ENCODE measurements around the gene PCBP3.

PCBP3 gene

GRCh38 chr21:45979141-45979631 is 335.7 kb downstream of the PCBP3 start:
- peak; percentile 36 for DNase-seq (ENCODE audit: low read depth, low spot score)

- no peak for DNase-seq (ENCODE audit: low read depth, low spot score)
Measured at GRCh38 chr21:45979651-45980050, 336.1 kb downstream of the PCBP3 start.

DNA sequence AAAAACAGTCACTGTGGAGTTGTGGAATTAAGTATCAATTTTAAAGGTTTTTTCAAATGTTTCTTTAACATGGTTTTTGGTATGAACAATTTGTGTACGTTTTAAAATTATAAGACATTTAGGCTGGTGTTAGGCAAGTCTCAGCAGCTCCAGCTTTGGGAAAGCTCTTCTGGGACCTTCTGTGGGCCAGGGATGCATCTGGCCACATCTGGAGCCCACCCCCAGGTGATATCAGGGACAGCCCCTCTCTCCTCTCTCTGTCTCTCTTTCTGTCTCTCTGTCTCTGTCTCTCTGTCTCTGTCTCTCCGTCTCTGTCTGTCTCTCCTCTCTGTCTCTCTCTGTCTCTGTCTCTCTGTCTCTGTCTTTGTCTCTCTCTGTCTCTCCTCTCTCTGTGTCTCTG is 336.7 kb downstream of the PCBP3 start:
- DNase-seq (ENCODE audit: low read depth, low spot score), result no peak

- DNase-seq (ENCODE audit: low read depth, low spot score), result no peak
Measured at GRCh38 chr21:45980697-45981096, 337.2 kb downstream of the PCBP3 start.

GRCh38 chr21:45981151-45982091 is 337.9 kb downstream of the PCBP3 start, which contains the start of gene COL6A1:
Gene COL6A1, plus strand, starts transcription at chr21:45981770. Its CDS starts 81 bp downstream, at chr21:45981851.
- DNase-seq (ENCODE audit: low read depth, low spot score), result peak; percentile 93

DNA sequence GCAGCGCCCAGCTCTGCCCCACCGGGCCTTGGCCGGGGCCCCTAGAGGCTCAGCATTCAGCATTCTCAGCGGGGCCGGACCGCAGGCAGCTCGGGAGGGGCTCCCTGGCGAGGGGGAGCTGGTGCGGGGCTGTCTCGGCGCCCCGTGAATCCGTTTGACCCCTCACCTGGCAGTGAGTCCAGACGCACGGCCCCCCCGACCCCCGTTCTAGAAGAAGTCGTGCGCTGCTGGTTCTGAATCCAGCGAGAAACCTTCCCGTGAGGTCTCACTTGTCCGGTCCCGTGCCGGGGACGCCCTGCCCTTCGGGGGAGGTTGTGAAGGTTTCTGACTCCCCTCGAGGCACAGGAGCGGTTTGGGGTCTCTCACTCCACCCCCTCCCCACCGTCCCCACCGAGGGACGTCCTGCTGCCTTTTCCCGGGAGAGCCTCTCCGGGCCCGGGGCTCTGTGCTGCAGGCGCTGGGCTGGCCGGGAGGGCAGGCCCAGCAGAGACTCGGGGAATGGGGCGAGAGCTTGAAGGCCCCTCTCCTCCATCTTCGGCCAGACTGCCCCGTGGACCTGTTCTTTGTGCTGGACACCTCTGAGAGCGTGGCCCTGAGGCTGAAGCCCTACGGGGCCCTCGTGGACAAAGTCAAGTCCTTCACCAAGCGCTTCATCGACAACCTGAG is 338.7 kb downstream of the PCBP3 start:
- peak; percentile 37 for DNase-seq (ENCODE audit: low read depth, low spot score)

GRCh38 chr21:45982758-45983648 is 339.5 kb downstream of the PCBP3 start:
- DNase-seq (ENCODE audit: low read depth, low spot score), result peak; percentile 51

GRCh38 chr21:45983649-45983965 is 340.1 kb downstream of the PCBP3 start:
- DNase-seq (ENCODE audit: low read depth, low spot score), result no peak

- peak; percentile 30 for DNase-seq (ENCODE audit: low read depth, low spot score)
Measured at GRCh38 chr21:45983981-45984551, 340.5 kb downstream of the PCBP3 start.

GRCh38 chr21:45984584-45985095 is 341.1 kb downstream of the PCBP3 start:
- DNase-seq (ENCODE audit: low read depth, low spot score), result no peak

GRCh38 chr21:45985471-45986315 is 342.2 kb downstream of the PCBP3 start:
- DNase-seq (ENCODE audit: low read depth, low spot score), result no peak

GRCh38 chr21:45986316-45987051 is 343.0 kb downstream of the PCBP3 start:
- no peak for DNase-seq (ENCODE audit: low read depth, low spot score)

- no peak for DNase-seq (ENCODE audit: low read depth, low spot score)
Measured at GRCh38 chr21:45987121-45987711, 343.7 kb downstream of the PCBP3 start.

- no peak for DNase-seq (ENCODE audit: low read depth, low spot score)
Measured at GRCh38 chr21:45988366-45989347, 345.1 kb downstream of the PCBP3 start.

GRCh38 chr21:45989355-45990048 is 346.0 kb downstream of the PCBP3 start:
- no peak for DNase-seq (ENCODE audit: low read depth, low spot score)

GRCh38 chr21:45990049-45990711 is 346.7 kb downstream of the PCBP3 start:
- no peak for DNase-seq (ENCODE audit: low read depth, low spot score)
